HG03066 (cell line): Measurements from ENCODE around the gene SNX22.
A peak's percentile ranks its signal among the peaks of the same experiment; 100 is the strongest.
"Not testable (repeated sequence)": the region's sequence is repeated elsewhere in the genome, so short reads cannot be mapped to it uniquely, and the experiment has no call there.

Source experiments
- ATAC-seq: cut with Tn5 transposase; IDR thresholded peaks from one replicate; pipeline ENCODE4 v1.9.1; 2021; ENCODE audit warnings: low read depth; ENCODE audit not compliant: unreplicated experiment

The SNX22 gene

GRCh38 chr15:64151727-64152506 is at the start of gene SNX22:
SNX22 (plus strand) TSS chr15:64151731; CDS start chr15:64151776, 45 bp downstream.
- peak; percentile 10 for ATAC-seq

GRCh38 chr15:64102497-64102896 is 49.0 kb upstream of the SNX22 start:
- ATAC-seq, result no peak

- ATAC-seq, result no peak
Measured at GRCh38 chr15:64105113-64105704, 46.3 kb upstream of the SNX22 start.

GRCh38 chr15:64107337-64107736 is 44.2 kb upstream of the SNX22 start:
- ATAC-seq, result no peak

- ATAC-seq, result not testable (repeated sequence)
Measured at GRCh38 chr15:64110108-64110701, 41.3 kb upstream of the SNX22 start.

- peak; percentile 60 for ATAC-seq
Measured at GRCh38 chr15:64110950-64111678, 40.4 kb upstream of the SNX22 start.

- no peak for ATAC-seq
Measured at GRCh38 chr15:64111679-64112050, 39.9 kb upstream of the SNX22 start.

- no peak for ATAC-seq
Measured at GRCh38 chr15:64112073-64112772, 39.3 kb upstream of the SNX22 start.

- ATAC-seq, result no peak
Measured at GRCh38 chr15:64112904-64113303, 38.6 kb upstream of the SNX22 start.

GRCh38 chr15:64117759-64118487 is 33.6 kb upstream of the SNX22 start:
- no peak for ATAC-seq

GRCh38 chr15:64120322-64120721 is 31.2 kb upstream of the SNX22 start:
- not testable (repeated sequence) for ATAC-seq

- no peak for ATAC-seq
Measured at GRCh38 chr15:64121614-64122013, 29.9 kb upstream of the SNX22 start.

- ATAC-seq, result no peak
Measured at GRCh38 chr15:64122444-64122843, 29.1 kb upstream of the SNX22 start.

GRCh38 chr15:64122936-64123351 is 28.6 kb upstream of the SNX22 start:
- ATAC-seq, result no peak

GRCh38 chr15:64125978-64126377 is 25.6 kb upstream of the SNX22 start:
- no peak for ATAC-seq

GRCh38 chr15:64127521-64128270 is 23.8 kb upstream of the SNX22 start:
- ATAC-seq, result no peak

- ATAC-seq, result no peak
Measured at GRCh38 chr15:64130159-64130558, 21.4 kb upstream of the SNX22 start.

GRCh38 chr15:64131547-64131946 is 20.0 kb upstream of the SNX22 start:
- no peak for ATAC-seq

- ATAC-seq, result no peak
Measured at GRCh38 chr15:64132217-64132616, 19.3 kb upstream of the SNX22 start.
